RWPE2 (cell line): Measurements from ENCODE around the gene CASP8AP2.

Experiments used
- ATAC-seq: fragments of 200-7000 bp; cut with Tn5 transposase; 3 replicates; pipeline ENCODE4 v1.9.1; 2021; ENCODE audit warnings: low read depth
- DNase-seq: peaks from one replicate; pipeline ENCODE4 v3.0.0-alpha.2; 2020; ENCODE audit warnings: low spot score
- H3K27ac ChIP-seq: fragments of 450-650 bp; 2 replicates; pipeline ENCODE4 v1.5.1; 2017; ENCODE audit warnings: mild to moderate bottlenecking; ENCODE audit not compliant: poor library complexity, severe bottlenecking
- H3K27me3 ChIP-seq: fragments of 250-450 bp; sonication (Bioruptor Pico); 2 replicates; pipeline ENCODE4 v1.5.1; 2021; ENCODE audit warnings: mild to moderate bottlenecking, moderate library complexity; ENCODE audit not compliant: insufficient read depth, poor library complexity, severe bottlenecking
- H3K36me3 ChIP-seq: fragments of 250-450 bp; sonication (Bioruptor Pico); 2 replicates; pipeline ENCODE4 v1.5.1; 2020; ENCODE audit warnings: low read depth, mild to moderate bottlenecking, moderate library complexity
- H3K4me1 ChIP-seq: fragments of 250-450 bp; sonication (Bioruptor Pico); 2 replicates; pipeline ENCODE4 v1.5.1; 2021; ENCODE audit warnings: mild to moderate bottlenecking, moderate library complexity; ENCODE audit not compliant: insufficient read depth, poor library complexity, severe bottlenecking
- H3K4me3 ChIP-seq: fragments of 250-450 bp; sonication (Bioruptor Pico); 2 replicates; pipeline ENCODE4 v1.5.1; 2021; ENCODE audit warnings: mild to moderate bottlenecking, moderate library complexity; ENCODE audit not compliant: severe bottlenecking
- H3K9me3 ChIP-seq: fragments of 250-450 bp; sonication (Bioruptor Pico); 2 replicates; pipeline ENCODE4 v1.5.1; 2021; ENCODE audit warnings: mild to moderate bottlenecking, moderate library complexity; ENCODE audit not compliant: severe bottlenecking
- CTCF ChIP-seq: fragments of 450-650 bp; IDR thresholded peaks from one replicate; pipeline ENCODE4 v1.5.1; 2017; ENCODE audit warnings: mild to moderate bottlenecking, moderate library complexity; ENCODE audit not compliant: poor library complexity, severe bottlenecking

Gene CASP8AP2

GRCh38 chr6:89917216-89917615 is 87.5 kb downstream of the CASP8AP2 start:
- Histone ChIP-seq H3K36me3 (no peaks in the 10 kb centered on the region), H3K27ac (no peak overlapping the region), H3K4me3 (no peak overlapping the region), H3K4me1 (peaks cover 8% of the 10 kb centered on the region), H3K27me3 (no peaks in the 10 kb centered on the region), H3K9me3 (no peaks in the 10 kb centered on the region)
- ATAC-seq, result no peak
- no peak for DNase-seq
- TF ChIP-seq CTCF, result no peak

- H3K4me1 ChIP-seq, result peaks cover 8% of the 10 kb centered on the region
- no peaks in the 10 kb centered on the region for H3K27me3 ChIP-seq
- no peak for DNase-seq
- no peak for TF ChIP-seq CTCF
- H3K36me3 ChIP-seq, result no peaks in the 10 kb centered on the region
- no peak for ATAC-seq
- H3K4me3 ChIP-seq, result no peak overlapping the region
- H3K27ac ChIP-seq, result no peak overlapping the region
- H3K9me3 ChIP-seq, result no peaks in the 10 kb centered on the region
Measured at GRCh38 chr6:89917801-89918366, 88.2 kb downstream of the CASP8AP2 start.
